HG02759 (cell line): Measurements from ENCODE around the gene STRN4.
"Not testable (repeated sequence)": the region's sequence is repeated elsewhere in the genome, so short reads cannot be mapped to it uniquely, and the experiment has no call there.

Experiments
- ATAC-seq: cut with Tn5 transposase; IDR thresholded peaks from one replicate; pipeline ENCODE4 v1.9.1; 2021; ENCODE audit warnings: mild to moderate bottlenecking, moderate library complexity; ENCODE audit not compliant: unreplicated experiment

The STRN4 gene

GRCh38 chr19:46714444-46715106, 31.7 kb downstream of the STRN4 start:
- no peak for ATAC-seq

GRCh38 chr19:46713781-46714443, 32.3 kb downstream of the STRN4 start:
- ATAC-seq: no peak

DNA sequence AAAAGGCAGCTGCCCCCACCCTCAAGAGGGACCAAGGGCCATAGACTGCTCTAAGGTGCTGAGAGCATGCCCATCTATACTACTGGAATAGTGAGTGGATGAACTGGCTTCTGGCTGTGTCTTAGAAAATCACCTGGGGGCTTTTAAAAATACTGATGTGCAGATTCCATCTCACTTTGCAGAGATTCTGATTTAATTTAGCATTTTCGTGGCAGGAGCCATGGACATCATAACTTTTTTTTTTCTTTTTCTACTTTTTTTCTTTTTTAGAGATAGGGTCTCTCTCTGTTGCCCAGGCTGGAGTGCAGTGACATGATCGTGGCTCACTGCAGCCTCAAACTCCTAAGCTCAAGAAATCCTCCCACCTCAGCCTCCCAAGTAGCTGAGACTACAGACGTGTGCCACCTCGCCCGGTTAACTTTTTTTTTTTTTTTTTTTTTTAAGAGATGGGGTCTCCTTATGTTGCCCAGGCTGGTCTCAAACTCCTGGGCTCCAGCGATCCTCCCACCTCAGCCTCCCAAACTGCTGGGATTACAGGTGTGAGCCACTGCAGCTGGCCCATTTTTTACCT, 33.4 kb downstream of the STRN4 start:
- not testable (repeated sequence) for ATAC-seq

DNA sequence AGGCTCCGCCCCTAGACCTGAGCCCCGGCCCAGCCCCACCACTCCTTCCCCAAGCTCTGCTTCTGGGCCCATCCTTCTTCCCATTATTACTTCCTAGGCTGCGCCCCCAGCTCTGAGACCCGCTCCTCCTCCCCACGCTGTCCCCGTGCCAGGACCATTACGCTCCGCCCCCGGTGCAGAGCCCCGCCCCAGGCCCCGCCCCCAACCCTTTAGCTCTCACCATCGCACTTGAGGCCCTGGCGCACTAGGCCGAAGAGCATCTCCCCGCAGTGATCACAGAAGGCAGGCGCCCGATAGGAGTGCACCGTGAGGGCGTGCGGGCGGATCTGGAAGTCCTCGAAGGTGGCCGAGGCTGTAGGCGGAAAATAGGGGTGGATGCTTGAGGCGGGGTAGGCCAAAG, 35.6 kb downstream of the STRN4 start:
- no peak for ATAC-seq

- ATAC-seq: no peak
Observed at GRCh38 chr19:46704379-46705076, 41.7 kb downstream of the STRN4 start.

- no peak for ATAC-seq
Observed at GRCh38 chr19:46700704-46701103, 45.5 kb downstream of the STRN4 start.

DNA sequence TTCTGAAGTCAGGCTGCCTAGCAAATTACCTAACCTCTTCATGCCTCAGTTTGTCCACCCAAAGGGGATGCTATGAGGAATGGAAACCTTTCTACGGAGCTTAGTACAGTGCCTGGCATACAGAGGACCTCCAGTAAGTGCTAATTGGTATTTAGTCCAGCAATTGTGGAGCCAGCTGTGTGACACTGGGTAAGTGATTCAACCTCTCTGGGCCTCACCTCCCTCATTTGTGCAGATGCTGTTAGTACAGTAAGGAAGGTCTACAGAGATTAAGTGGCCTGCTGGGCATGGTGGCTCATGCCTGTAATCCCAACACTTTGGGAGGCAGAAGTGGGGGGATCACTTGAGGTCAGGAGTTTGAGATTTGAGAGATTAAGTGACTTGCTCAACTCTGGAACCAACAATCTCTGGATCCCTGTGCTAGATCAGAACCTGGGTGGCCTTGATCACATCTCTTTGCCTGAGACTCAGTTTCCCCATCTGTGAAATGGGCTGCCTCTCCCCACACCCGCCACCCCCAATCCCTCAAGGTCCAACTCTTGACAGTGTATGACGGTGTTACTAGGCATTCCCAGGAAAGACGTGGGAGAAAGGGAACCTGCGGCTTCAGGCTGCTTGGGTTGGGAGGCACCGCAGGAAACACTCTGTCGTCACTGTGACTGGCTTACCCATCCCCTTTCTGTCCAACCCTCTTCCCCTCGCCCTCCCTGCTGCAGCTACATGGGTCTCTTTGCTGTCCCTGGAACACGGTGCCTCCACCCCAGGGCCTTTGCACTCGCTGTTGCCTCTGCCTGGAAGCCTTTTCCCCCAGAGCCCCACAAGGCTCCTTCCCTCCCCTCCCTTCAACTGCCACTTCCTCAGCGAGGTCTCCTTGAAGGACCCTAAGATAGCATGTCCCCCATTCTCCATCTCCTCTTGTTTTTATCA, 47.6 kb downstream of the STRN4 start:
- ATAC-seq: no peak

- no peak for ATAC-seq
Observed at GRCh38 chr19:46697204-46697960, 48.9 kb downstream of the STRN4 start.

GRCh38 chr19:46696866-46697203, 49.4 kb downstream of the STRN4 start:
- ATAC-seq: no peak

DNA sequence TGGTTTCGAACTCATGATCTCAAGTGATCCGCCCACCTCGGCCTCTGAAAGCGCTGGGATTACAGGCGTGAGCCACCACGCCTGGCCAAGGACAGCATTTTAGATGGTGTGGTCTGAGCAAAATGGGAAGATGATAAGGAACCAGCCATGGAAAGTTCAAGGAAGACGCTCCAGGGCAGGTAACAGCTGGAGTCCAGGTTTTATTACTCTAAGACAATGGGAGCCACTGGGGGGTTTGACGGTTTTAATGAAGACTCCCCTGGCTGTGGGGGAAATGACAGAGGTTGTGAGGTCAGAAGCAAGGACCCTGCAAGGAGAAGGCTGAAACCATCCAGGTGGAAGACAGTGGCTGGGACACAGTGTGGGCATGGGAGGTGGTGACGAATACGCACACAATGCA, 50.2 kb downstream of the STRN4 start:
- ATAC-seq: no peak

DNA sequence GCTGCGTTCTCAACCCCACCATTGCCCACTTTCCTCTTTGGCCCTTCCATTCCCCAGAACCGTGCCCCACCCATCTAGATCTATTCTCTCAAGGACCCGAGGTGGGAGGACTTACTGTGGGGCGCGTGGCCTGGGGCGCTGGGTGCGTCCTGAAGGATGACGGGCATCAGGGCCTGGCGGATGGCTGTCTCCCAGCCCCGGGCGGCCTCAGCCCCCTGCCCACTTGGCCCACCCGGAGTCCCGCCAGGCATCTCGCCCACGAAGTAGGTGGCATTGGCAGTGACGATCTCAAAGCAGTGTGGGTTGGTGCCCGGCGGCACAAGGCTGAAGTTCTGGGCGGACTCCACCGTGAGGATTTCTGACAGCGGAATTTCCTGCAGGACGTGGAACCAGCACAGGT, 52.5 kb downstream of the STRN4 start:
- no peak for ATAC-seq

DNA sequence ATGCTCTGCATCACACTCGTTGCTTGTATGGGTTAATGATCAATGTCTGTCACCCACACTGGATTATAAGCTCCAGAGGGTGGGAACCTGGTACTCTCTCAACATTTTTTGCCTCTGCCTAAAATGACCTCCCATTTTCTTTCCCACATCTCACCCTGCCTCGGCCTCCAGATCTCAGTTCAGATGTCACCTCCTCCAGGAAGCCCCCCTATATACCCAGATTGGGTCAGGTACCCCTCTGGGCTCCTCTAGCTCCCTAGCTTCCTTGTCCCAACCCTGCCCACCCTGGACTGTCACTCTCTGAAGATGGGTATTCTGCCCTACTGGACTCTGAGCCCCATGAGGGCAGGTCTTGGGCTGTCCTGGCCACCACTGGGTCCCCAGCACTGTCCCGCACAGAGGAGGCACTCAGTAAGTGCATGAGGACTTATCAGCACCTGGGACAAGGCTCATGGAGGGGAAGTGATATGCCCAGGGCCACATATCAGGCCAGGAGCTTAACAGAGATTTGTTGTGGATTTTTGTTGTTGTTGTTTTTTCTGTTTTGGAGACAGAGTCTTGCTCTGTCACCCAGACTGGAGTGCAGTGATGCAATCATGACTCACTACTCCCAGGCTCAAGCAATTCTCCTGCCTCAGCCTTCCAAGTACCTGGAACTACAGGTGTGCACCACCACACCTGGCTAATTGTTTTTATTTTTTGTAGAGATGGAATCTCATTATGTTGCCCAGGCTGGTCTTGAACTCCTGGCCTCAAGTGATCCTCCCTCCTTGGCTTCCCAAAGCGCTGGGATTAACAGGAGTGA, 53.1 kb downstream of the STRN4 start:
- no peak for ATAC-seq

DNA sequence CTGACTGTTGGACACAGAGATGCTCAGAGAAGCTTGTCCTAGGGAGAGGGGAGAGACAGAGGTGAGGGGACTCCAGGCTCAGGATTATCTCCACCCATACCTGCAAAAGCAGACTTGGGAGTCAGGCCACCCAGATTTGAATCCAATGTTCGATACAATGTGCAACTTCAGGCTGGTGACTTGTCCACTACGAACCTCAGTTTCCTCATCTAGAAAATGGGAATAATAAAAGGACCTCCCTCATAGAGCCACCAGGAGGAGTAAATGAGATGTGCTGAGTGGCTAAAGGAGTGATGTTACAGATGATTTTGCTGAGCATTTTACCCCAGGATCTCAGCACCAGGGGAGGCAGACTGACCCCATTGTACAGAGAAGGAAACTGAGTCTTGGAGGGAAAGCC, 54.3 kb downstream of the STRN4 start:
- no peak for ATAC-seq

DNA sequence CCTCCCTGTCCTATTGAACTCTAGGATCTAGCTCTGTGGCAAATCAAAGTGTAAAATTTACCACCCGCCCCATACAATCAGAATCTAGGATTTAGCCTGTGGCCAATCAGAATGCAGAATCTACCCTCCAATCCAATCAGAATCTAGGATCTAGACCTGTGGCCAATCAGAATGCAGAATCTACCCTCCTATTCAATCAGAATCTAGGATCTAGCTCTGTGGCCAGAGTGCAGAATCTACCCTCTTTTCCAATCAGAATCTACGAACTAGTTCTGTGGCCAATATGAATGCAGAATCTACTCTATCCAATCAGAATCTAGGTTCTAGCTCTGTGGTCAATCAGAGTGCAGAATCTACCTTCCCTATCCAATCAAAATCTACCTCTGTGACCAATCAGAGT, 55.1 kb downstream of the STRN4 start:
- no peak for ATAC-seq

DNA sequence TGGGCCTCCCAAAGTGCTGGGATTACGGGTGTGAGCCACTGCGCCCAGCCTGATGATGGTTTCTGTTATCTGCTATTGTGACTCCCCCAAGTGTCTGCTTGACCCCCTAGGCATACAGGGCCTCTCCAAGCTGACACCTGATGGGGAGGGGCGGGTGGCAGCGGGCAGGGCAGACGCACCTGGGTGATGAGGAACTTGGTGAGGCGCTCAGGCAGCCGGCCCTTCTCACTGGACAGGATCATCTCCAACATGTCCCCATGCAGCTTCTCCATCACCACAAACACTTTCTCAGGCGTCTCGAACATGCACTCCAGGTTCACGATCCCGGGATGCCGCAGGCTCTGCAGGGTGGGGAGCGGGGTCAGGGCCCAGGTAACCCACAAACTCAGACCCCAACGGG, 56.9 kb downstream of the STRN4 start:
- no peak for ATAC-seq

- ATAC-seq: no peak
Observed at GRCh38 chr19:46687438-46688145, 58.7 kb downstream of the STRN4 start.

- ATAC-seq: no peak
Observed at GRCh38 chr19:46685189-46685588, 61.1 kb downstream of the STRN4 start.

DNA sequence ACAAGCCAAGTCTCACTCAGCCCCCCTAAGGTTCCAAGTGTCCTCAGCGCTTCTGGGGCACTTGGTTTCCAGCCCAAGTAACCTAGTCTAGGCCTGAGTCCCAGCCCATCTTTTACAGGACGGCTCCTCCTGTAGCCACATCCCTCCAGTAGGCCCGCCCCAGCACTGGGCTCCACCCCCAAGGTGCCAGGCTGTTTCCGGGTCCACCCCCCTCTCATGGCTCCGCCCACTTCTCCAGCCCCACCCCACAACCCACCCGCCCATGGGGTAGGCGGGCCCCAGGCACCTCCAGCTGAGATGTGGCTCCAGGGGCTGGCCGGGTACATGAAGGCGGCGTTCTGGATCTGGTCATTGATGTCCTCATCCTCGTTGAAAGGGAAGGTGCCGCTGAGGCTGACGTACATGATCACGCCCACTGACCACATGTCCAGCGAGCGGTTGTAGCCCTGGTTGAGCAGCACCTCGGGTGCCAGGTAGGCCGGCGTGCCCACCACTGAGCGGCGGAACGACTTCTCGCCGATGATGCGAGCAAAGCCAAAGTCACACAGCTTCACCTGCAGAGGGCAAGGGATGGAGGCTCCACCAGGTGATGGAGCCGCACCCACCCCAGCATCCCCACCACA, 68.0 kb downstream of the STRN4 start:
- no peak for ATAC-seq
